Endodermal cell (in vitro differentiated cells): ENCODE data around the gene EDN1. TPM values are rescaled to one million over a fixed set of nuclear protein-coding genes. Genes with fewer than 3 reads are reported as not detected.

Experiments
- DNase-seq: peaks from one replicate; pipeline ENCODE4 v3.0.0-alpha.2; 2017
- H3K27ac ChIP-seq: 2 replicates; pipeline ENCODE4 v1.5.1; 2013; ENCODE audit warnings: mild to moderate bottlenecking, low read depth, low read length, moderate library complexity
- H3K27me3 ChIP-seq: 2 replicates; pipeline ENCODE4 v1.6.1; 2013; ENCODE audit warnings: mild to moderate bottlenecking, low read length, moderate library complexity; ENCODE audit not compliant: insufficient read depth, control insufficient read depth, poor library complexity, severe bottlenecking
- H3K36me3 ChIP-seq: 2 replicates; pipeline ENCODE4 v1.7.0; 2013; ENCODE audit warnings: mild to moderate bottlenecking, low read length, moderate library complexity; ENCODE audit not compliant: control insufficient read depth, insufficient read depth
- H3K4me1 ChIP-seq: one replicate; pipeline ENCODE4 v1.7.0; 2013; ENCODE audit warnings: low read length; ENCODE audit not compliant: control insufficient read depth, insufficient read depth
- H3K4me3 ChIP-seq: 2 replicates; pipeline ENCODE4 v1.5.1; 2013; ENCODE audit warnings: mild to moderate bottlenecking, low read length, moderate library complexity
- H3K9ac ChIP-seq: 2 replicates; pipeline ENCODE4 v1.6.1; 2013; ENCODE audit warnings: mild to moderate bottlenecking, low read length, moderate library complexity; ENCODE audit not compliant: poor library complexity, severe bottlenecking; ENCODE audit errors: extremely low read depth
- H3K9me3 ChIP-seq: 2 replicates; pipeline ENCODE4 v1.6.1; 2013; ENCODE audit warnings: mild to moderate bottlenecking, low read length, moderate library complexity; ENCODE audit not compliant: control insufficient read depth
- H3K27ac Mint-ChIP-seq: 2 replicates; pipeline ENCODE4 v1.8.0; 2020; ENCODE audit warnings: mixed read lengths
- H3K27me3 Mint-ChIP-seq: 2 replicates; pipeline ENCODE4 v1.8.0; 2021; ENCODE audit warnings: mild to moderate bottlenecking, mixed read lengths; ENCODE audit not compliant: insufficient read depth
- H3K36me3 Mint-ChIP-seq: 2 replicates; pipeline ENCODE4 v1.8.0; 2020; ENCODE audit warnings: low read depth, mixed read lengths
- H3K4me1 Mint-ChIP-seq: 2 replicates; pipeline ENCODE4 v1.8.0; 2020; ENCODE audit warnings: mixed read lengths
- H3K4me3 Mint-ChIP-seq: 2 replicates; pipeline ENCODE4 v1.8.0; 2020; ENCODE audit warnings: mild to moderate bottlenecking, moderate library complexity, mixed read lengths
- H3K9me3 Mint-ChIP-seq: 2 replicates; pipeline ENCODE4 v1.8.0; 2020; ENCODE audit warnings: mild to moderate bottlenecking, mixed read lengths
- WGBS, 2 experiments: methylation state at CpG; one replicate each; pipeline versions ENCODE4 v1.1.5 to v1.1.7; 2013; ENCODE audit warnings: missing lambda C conversion rate in 2 of 2, mixed read lengths in 1 of 2; ENCODE audit not compliant: insufficient coverage in 1 of 2, insufficient read length in 1 of 2; 5-methylcytosine and 5-hydroxymethylcytosine counted together
- total RNA-seq, 2 donors: library from RNA; stranded (reverse); fragmentation: NEBNext Ultra II Directional in 1 of 2; extraction: Animal tissue kit (Norgen Biotek cat#: 25700) in 1 of 2; gene quantifications; 2 replicates in 1 of 2; 3 replicates in 1 of 2; pipeline ENCODE4 v1.2.1, GENCODE V29; 2021
- TF ChIP-seq, protein P1 (sequence below): fragments of 200-600 bp; sonication (generic); conservative IDR thresholded peaks from 2 replicates; pipeline ENCODE4 v1.5.0; 2021; ENCODE audit warnings: antibody characterized with exemption, mild to moderate bottlenecking

EDN1 gene
- total RNA-seq, 2 donors from 2014 or later = 0.27 to 0.46 TPM

DNA sequence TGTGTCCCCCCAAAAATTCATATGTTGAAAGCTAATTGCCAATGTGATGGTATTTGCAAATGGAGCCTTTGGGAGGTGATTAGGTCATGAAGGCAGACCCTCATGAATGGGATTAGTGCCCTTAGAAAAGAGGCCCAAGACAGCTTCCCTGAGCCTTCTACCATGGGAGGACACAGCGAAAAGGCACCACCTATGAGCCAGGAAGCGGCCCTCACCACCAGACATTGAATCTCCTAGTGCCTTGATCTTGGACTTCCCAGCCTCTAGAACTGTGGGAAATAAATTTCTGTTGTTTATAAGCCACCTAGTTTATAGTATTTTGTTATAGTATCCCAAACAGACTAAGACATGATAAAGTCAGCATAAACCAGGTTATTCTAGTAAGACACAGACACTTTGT lies 18.9 kb downstream of the EDN1 start:
- Histone ChIP-seq H3K4me1 (no peaks in the 10 kb centered on the region), H3K27me3 (no peaks in the 10 kb centered on the region), H3K9ac (no peak overlapping the region), H3K4me3 (no peak overlapping the region), H3K27ac (no peak overlapping the region), H3K9me3 (peaks cover 9% of the 10 kb centered on the region), H3K36me3 (no peaks in the 10 kb centered on the region)
- WGBS, 2 experiments = 92 to 100% methylated on average over 2 of the region's 2 CpGs
- Mint-ChIP-seq H3K27me3 (peaks cover 2% of the 10 kb centered on the region), H3K4me3 (no peak overlapping the region), H3K4me1 (no peaks in the 10 kb centered on the region), H3K27ac (no peak overlapping the region), H3K36me3 (no peaks in the 10 kb centered on the region), H3K9me3 (no peaks in the 10 kb centered on the region)
- DNase-seq = no peak
- TF ChIP-seq, protein P1, sequence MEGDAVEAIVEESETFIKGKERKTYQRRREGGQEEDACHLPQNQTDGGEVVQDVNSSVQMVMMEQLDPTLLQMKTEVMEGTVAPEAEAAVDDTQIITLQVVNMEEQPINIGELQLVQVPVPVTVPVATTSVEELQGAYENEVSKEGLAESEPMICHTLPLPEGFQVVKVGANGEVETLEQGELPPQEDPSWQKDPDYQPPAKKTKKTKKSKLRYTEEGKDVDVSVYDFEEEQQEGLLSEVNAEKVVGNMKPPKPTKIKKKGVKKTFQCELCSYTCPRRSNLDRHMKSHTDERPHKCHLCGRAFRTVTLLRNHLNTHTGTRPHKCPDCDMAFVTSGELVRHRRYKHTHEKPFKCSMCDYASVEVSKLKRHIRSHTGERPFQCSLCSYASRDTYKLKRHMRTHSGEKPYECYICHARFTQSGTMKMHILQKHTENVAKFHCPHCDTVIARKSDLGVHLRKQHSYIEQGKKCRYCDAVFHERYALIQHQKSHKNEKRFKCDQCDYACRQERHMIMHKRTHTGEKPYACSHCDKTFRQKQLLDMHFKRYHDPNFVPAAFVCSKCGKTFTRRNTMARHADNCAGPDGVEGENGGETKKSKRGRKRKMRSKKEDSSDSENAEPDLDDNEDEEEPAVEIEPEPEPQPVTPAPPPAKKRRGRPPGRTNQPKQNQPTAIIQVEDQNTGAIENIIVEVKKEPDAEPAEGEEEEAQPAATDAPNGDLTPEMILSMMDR = no peak

DNA sequence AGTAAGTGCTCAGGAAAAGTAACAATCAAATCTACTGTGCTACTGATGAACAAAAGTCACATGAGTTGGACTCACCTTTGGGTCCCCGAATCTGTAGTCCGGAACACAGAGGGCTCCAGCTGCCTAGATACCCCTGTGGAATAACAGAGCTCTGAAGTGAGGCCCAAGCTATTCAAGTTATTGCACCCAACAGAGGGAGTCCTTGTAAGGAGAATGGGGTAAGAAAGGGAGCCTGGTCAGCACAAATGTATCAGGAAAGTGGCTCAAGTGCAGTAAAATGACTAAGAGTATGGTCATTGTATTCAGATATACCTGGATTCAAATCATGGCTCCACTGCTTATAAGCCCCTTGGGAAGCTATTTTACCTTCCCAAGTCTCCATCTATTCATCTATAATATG lies 20.9 kb downstream of the EDN1 start:
- H3K4me3 Mint-ChIP-seq = no peak overlapping the region
- H3K9me3 Mint-ChIP-seq = no peaks in the 10 kb centered on the region
- 87 to 100% methylated on average over 2 of the region's 2 CpGs for WGBS, 2 experiments
- no peak overlapping the region for H3K4me3 ChIP-seq
- TF ChIP-seq, protein P1 = peak; percentile 20
- no peaks in the 10 kb centered on the region for H3K36me3 ChIP-seq
- H3K4me1 ChIP-seq = no peaks in the 10 kb centered on the region
- H3K27ac ChIP-seq = no peak overlapping the region
- no peak overlapping the region for H3K27ac Mint-ChIP-seq
- H3K9ac ChIP-seq = no peak overlapping the region
- H3K27me3 Mint-ChIP-seq = peaks cover 7% of the 10 kb centered on the region
- H3K27me3 ChIP-seq = no peaks in the 10 kb centered on the region
- H3K36me3 Mint-ChIP-seq = no peaks in the 10 kb centered on the region
- no peaks in the 10 kb centered on the region for H3K4me1 Mint-ChIP-seq
- H3K9me3 ChIP-seq = peaks cover 9% of the 10 kb centered on the region
- no peak for DNase-seq

DNA sequence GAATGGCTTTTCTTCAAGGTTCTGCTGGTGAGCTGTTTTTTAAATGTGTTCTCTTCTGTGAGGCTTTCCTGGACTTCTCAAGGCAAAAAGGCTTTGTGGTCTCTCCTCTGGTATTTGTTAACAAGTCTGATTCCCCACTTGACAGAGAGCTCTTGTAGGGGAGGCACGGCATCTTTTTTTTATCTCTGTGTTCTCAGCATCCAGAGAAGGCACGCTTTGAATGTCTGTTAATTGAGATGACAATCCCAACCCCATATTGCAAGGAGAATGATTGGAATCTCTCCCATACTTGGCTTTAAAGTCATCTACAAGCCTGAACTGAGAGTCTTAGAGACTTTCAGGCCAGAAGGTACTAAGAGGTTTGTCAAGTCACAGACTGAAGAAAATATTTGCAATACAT lies 22.6 kb downstream of the EDN1 start:
- Mint-ChIP-seq H3K9me3 (peaks cover 5% of the 10 kb centered on the region), H3K27me3 (peaks cover 7% of the 10 kb centered on the region), H3K27ac (no peak overlapping the region), H3K4me1 (no peaks in the 10 kb centered on the region), H3K4me3 (no peak overlapping the region), H3K36me3 (no peaks in the 10 kb centered on the region)
- DNase-seq = no peak
- WGBS, 2 experiments = 92% methylated on average over 2 of the region's 2 CpGs; no CpG with 5 or more reads in 1 of the 2 experiments
- Histone ChIP-seq H3K27ac (no peak overlapping the region), H3K36me3 (no peaks in the 10 kb centered on the region), H3K9me3 (peaks cover 14% of the 10 kb centered on the region), H3K27me3 (no peaks in the 10 kb centered on the region), H3K4me3 (no peak overlapping the region), H3K4me1 (no peaks in the 10 kb centered on the region), H3K9ac (no peak overlapping the region)
- TF ChIP-seq, protein P1 = no peak
